MM.1S (cell line): ENCODE data around the gene PCK1.
A peak's percentile ranks its signal among the peaks of the same experiment; 100 is the strongest.

Experiments used
- DNase-seq: peaks from one replicate; pipeline ENCODE4 v3.0.0-alpha.2; 2015
- H2AFZ ChIP-seq: fragments of 300-600 bp; sonication (generic); 2 replicates; pipeline ENCODE4 v1.6.0; 2016; ENCODE audit warnings: antibody characterized with exemption, low read length
- H3F3A ChIP-seq: fragments of 300-600 bp; sonication (generic); 2 replicates; pipeline ENCODE4 v1.6.1; 2016; ENCODE audit warnings: mild to moderate bottlenecking, antibody characterized with exemption, low read length, moderate library complexity, mixed read lengths; ENCODE audit not compliant: insufficient read depth
- H3K27ac ChIP-seq: fragments of 300-600 bp; sonication (generic); 2 replicates; pipeline ENCODE4 v1.5.1; 2016; ENCODE audit warnings: mild to moderate bottlenecking, low read length
- H3K27me3 ChIP-seq: fragments of 300-600 bp; sonication (generic); replicated peaks from 2 replicates; pipeline ENCODE4 v1.6.0; 2016; ENCODE audit warnings: low read length; ENCODE audit not compliant: insufficient read depth
- H3K36me3 ChIP-seq: fragments of 300-600 bp; sonication (generic); replicated peaks from 2 replicates; pipeline ENCODE4 v1.6.1; 2016; ENCODE audit warnings: mild to moderate bottlenecking, low read length, mixed read lengths; ENCODE audit not compliant: insufficient read depth
- H3K4me1 ChIP-seq: fragments of 300-600 bp; sonication (generic); 2 replicates; pipeline ENCODE4 v1.6.1; 2016; ENCODE audit warnings: low read length, mixed read lengths
- H3K4me2 ChIP-seq: fragments of 300-600 bp; sonication (generic); 2 replicates; pipeline ENCODE4 v1.6.0; 2016; ENCODE audit warnings: low read depth, low read length
- H3K4me3 ChIP-seq: fragments of 300-600 bp; sonication (generic); 2 replicates; pipeline ENCODE4 v1.5.1; 2016; ENCODE audit warnings: low read length, mixed read lengths
- H3K79me2 ChIP-seq: fragments of 300-600 bp; sonication (generic); 2 replicates; pipeline ENCODE4 v1.6.1; 2016; ENCODE audit warnings: mixed run types, low read length, mixed read lengths
- H3K9ac ChIP-seq: fragments of 300-600 bp; sonication (generic); 2 replicates; pipeline ENCODE4 v1.6.1; 2016; ENCODE audit warnings: low read length, mixed read lengths
- H3K9me2 ChIP-seq: fragments of 300-600 bp; sonication (generic); replicated peaks from 2 replicates; pipeline ENCODE4 v1.6.1; 2016; ENCODE audit warnings: mild to moderate bottlenecking, low read length, mixed read lengths; ENCODE audit not compliant: insufficient read depth
- H3K9me3 ChIP-seq: fragments of 300-600 bp; sonication (generic); replicated peaks from 2 replicates; pipeline ENCODE4 v1.6.1; 2016; ENCODE audit warnings: mild to moderate bottlenecking, low read length, mixed read lengths; ENCODE audit not compliant: insufficient read depth
- H4K20me1 ChIP-seq: fragments of 300-600 bp; sonication (generic); 2 replicates; pipeline ENCODE4 v1.6.1; 2016; ENCODE audit warnings: mild to moderate bottlenecking, low read length, moderate library complexity, mixed read lengths; ENCODE audit not compliant: insufficient read depth
- CTCF ChIP-seq: fragments of 300-600 bp; sonication (generic); IDR thresholded peaks from 2 replicates; pipeline ENCODE4 v1.5.1; 2016; ENCODE audit warnings: antibody characterized with exemption, low read length, mixed read lengths
- EZH2 ChIP-seq: fragments of 300-600 bp; sonication (generic); optimal IDR thresholded peaks from 2 replicates; pipeline ENCODE3; 2017; ENCODE audit warnings: low read depth, mild to moderate bottlenecking, antibody characterized with exemption, low read length, mixed read lengths
- EZH2phosphoT487 ChIP-seq: fragments of 300-600 bp; sonication (generic); IDR thresholded peaks from 2 replicates; pipeline ENCODE4 v1.6.1; 2018; ENCODE audit warnings: antibody characterized with exemption, low read length

The PCK1 gene

DNA sequence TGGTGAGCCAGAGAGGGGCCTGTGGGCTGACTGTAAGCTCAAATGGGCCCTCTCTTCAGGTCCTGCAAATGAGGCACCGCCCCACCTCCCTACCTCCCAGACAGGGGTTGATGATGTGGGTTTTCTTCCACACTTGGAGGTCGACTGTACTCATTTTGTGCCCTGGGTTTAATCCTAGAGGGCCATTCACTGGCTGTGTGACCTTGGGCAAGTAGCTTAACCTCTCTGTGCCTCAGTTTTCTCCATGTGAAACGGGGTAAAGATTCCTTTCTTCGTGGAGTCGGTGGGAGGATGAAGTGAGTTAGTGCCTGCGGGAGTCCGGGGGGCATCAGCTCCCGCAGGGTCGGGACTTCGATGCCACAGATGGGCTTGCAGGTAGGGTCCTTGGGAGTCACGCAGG is 35.4 kb downstream of the PCK1 start:
- no peaks in the 10 kb centered on the region for H3K79me2 ChIP-seq
- peaks cover 30% of the 10 kb centered on the region for H3K27me3 ChIP-seq
- H3K9ac ChIP-seq, result no peak overlapping the region
- no peaks in the 10 kb centered on the region for H3K36me3 ChIP-seq
- H3F3A ChIP-seq, result no peaks in the 10 kb centered on the region
- no peak for DNase-seq
- no peak overlapping the region for H3K27ac ChIP-seq
- H3K9me2 ChIP-seq, result no peaks in the 10 kb centered on the region
- H2AFZ ChIP-seq, result no peak overlapping the region
- H3K4me1 ChIP-seq, result no peaks in the 10 kb centered on the region
- H3K4me2 ChIP-seq, result peak overlapping the region; percentile 75; the same call in 1 of the 2 replicates
- H3K4me3 ChIP-seq, result no peak overlapping the region
- H4K20me1 ChIP-seq, result no peaks in the 10 kb centered on the region
- TF ChIP-seq CTCF (no peak), EZH2phosphoT487 (no peak), EZH2 (no peak)
- no peaks in the 10 kb centered on the region for H3K9me3 ChIP-seq

- Histone ChIP-seq H3K9me3 (no peaks in the 10 kb centered on the region), H3K4me2 (peak overlapping the region; percentile 75), H3K4me3 (0 out of 2 replicates have a peak overlapping the region, but pooled peaks have one; percentile 26), H3K36me3 (no peaks in the 10 kb centered on the region), H3K9ac (no peak overlapping the region; the same call in 1 of the 2 replicates), H3K27ac (no peak overlapping the region), H3K79me2 (no peaks in the 10 kb centered on the region), H3K9me2 (no peaks in the 10 kb centered on the region), H3F3A (no peaks in the 10 kb centered on the region), H3K4me1 (no peaks in the 10 kb centered on the region), H3K27me3 (peaks cover 20% of the 10 kb centered on the region), H4K20me1 (no peaks in the 10 kb centered on the region), H2AFZ (peak overlapping the region; percentile 47; the same call in 1 of the 2 replicates)
- peak; percentile 89 for TF ChIP-seq CTCF
- no peak for TF ChIP-seq EZH2
- no peak for TF ChIP-seq EZH2phosphoT487
- DNase-seq, result peak; percentile 39
These were observed 36.4 kb downstream of the PCK1 start for GRCh38 chr20:57596998-57597939.

GRCh38 chr20:57598060-57598459 is 37.1 kb downstream of the PCK1 start:
- peaks cover 14% of the 10 kb centered on the region for H3K27me3 ChIP-seq
- H3K9me2 ChIP-seq, result no peaks in the 10 kb centered on the region
- no peaks in the 10 kb centered on the region for H3K36me3 ChIP-seq
- H3K4me2 ChIP-seq, result no peak overlapping the region
- H3K79me2 ChIP-seq, result no peaks in the 10 kb centered on the region
- H3K4me1 ChIP-seq, result no peaks in the 10 kb centered on the region
- no peak for TF ChIP-seq EZH2
- TF ChIP-seq EZH2phosphoT487, result no peak
- no peak for TF ChIP-seq CTCF
- no peak overlapping the region for H2AFZ ChIP-seq
- H3F3A ChIP-seq, result no peaks in the 10 kb centered on the region
- no peaks in the 10 kb centered on the region for H4K20me1 ChIP-seq
- no peak overlapping the region for H3K4me3 ChIP-seq
- H3K9ac ChIP-seq, result no peak overlapping the region
- H3K27ac ChIP-seq, result no peak overlapping the region
- no peaks in the 10 kb centered on the region for H3K9me3 ChIP-seq
- no peak for DNase-seq
